NCI-H2227 treated with DMSO at 0.1 percent for 48 hours (cell line): ENCODE results near the gene MARCO.

Experiments
- DNase-seq: peaks from one replicate; lab custom pipeline; 2025; lab: John Stamatoyannopoulos, UW

The MARCO gene, protein sequence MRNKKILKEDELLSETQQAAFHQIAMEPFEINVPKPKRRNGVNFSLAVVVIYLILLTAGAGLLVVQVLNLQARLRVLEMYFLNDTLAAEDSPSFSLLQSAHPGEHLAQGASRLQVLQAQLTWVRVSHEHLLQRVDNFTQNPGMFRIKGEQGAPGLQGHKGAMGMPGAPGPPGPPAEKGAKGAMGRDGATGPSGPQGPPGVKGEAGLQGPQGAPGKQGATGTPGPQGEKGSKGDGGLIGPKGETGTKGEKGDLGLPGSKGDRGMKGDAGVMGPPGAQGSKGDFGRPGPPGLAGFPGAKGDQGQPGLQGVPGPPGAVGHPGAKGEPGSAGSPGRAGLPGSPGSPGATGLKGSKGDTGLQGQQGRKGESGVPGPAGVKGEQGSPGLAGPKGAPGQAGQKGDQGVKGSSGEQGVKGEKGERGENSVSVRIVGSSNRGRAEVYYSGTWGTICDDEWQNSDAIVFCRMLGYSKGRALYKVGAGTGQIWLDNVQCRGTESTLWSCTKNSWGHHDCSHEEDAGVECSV

DNA sequence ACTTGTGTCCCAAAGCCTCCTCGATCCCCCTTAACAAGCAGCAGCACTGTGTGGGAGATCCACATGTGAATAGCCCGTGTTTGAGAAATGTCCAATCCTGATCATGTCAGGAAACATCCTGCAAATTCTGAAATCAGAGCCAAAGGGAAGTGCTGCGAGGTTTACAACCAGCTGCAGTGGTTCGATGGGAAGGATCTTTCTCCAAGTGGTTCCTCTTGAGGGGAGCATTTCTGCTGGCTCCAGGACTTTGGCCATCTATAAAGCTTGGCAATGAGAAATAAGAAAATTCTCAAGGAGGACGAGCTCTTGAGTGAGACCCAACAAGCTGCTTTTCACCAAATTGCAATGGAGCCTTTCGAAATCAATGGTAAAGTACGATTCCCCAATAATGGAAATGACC is at the start of gene MARCO:
Gene MARCO (plus strand): TSS at position 164 of the 400 bp plus-strand sequence. CDS start 107 bp downstream, at position 271.
- no peak for DNase-seq

GRCh38 chr2:118893100-118893499 is 48.9 kb upstream of the MARCO start:
- DNase-seq, result no peak

DNA sequence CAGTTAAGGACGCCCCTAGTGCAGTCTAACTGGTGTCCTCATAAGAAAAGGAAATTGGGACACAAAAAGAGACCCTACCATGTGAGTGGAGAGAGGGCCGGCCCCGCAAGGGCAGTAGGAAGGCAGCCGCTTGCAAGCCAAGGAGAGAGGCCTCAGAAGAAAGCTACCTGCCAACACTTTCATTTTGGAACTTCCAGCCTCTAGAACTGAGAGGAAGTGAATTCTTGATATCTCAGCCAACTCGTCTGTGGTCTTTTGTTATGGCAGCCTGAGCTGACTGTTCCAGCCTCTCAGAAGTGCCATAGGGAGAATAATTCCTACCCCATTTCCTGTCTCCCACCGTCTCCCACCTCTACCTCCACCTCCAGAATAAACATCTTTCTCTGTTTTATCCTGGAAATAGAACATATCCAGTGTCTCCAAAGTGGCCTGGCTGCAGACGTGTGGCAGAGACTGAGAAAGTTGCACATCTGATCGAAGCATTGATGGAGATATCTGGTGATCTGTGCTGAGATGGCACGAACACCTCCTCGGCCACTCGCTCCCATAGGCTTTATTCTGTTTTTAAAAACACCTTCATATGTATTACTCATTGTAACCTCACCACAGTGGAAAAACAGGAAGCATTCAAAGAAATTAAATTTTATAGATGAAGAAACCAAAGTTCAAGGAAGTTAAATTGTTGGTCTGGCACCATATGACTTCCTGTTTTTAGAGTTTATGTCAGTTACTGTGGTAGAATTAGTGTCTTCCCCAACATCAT is 39.5 kb upstream of the MARCO start:
- no peak for DNase-seq

DNA sequence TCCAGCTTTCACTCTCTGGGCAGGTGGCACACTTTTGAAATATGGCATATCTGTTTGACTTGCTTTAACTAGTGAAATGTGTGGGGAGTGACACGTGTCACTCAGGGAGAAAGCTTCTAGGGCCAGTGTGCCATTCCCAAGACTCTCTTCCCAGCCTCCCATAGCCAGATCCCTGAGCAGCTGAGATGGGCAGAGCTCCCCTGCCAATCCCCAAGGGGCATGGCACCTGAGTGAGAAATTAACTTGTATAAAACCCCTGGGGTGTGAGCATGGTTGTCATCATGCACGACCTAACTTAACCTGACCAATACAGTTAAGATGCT is 39.0 kb upstream of the MARCO start:
- DNase-seq, result no peak

DNA sequence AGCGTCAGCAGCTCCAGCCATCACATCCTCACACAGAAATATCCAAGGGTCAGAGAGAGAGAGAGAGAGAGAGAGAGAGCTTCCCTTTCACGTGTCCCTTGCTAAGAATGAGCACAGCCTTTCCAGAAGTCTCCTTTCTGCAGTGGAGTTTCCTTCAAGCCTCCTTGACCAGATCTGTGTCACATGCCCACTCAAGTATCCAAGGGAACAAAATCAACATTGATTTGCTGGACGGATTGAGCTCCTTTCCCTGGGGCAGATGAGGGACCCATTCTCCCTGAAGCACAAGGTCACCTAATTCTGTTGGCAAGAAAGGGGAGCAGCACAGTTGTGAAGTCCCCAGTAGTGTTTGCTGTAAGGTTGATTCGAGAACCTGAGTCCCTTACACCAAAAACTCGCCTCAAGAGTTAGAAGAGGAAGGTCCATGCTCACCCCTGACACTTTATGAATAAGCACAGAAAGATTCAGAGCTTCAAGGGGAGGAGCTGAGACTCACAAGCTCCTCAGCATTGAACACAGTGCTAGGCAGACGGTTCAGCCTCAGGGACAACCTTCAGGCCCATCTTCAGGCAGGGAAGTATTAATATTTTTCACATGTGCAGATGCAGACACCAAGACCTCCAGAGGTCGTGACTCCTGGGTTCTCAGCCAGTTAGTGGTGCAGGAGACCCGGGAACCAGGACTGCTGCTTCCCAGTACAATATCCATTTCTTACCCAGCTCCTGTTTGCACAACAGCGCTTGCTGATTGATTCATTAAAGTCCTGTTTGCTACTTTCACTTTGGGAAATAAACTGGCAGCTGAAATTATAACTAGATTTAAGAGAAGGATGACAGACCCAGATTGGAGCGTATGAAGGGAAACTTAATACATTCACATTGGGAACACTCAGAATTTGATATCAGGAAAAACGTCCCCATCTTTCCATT is 38.2 kb upstream of the MARCO start:
- no peak for DNase-seq

DNA sequence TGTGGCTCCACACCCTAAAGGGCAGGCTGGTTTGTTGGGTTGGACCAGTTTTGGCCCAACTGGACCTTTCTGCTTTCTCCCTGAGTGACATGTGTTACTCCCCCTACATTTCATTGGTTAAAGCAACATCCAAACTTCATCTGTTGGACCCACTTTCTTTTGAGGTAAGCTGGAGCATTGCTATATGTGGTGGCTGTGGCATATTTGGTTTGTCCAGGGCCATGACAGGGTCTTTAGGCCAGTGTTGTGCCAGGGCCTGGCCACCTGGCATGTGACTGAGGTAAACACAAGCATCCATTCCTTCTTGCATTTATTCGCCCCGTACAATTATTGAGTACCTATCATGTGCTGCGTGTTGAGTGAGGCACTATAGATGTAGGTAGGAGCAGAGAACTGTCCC is 36.8 kb upstream of the MARCO start:
- no peak for DNase-seq

DNA sequence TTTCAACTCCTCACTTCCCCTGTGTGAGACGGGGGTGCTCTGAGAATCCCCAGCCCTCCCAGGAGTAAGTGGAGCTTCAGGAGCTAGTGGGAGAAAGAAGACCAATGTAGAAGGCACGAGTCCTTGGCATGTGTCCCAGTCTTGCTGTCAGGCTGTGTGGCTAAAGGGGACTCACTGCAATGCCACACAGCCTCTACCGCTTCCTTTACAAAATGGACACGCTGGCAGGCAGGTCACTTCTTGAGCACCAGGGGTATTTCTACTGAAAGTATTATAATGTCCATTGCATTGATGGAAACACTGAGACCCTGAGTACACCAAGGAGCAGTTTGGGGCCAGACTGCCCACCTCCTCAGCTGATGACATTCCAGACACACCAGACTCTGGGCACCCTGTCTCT is 35.8 kb upstream of the MARCO start:
- no peak for DNase-seq

GRCh38 chr2:118907759-118908158 is 34.2 kb upstream of the MARCO start:
- DNase-seq, result no peak

DNA sequence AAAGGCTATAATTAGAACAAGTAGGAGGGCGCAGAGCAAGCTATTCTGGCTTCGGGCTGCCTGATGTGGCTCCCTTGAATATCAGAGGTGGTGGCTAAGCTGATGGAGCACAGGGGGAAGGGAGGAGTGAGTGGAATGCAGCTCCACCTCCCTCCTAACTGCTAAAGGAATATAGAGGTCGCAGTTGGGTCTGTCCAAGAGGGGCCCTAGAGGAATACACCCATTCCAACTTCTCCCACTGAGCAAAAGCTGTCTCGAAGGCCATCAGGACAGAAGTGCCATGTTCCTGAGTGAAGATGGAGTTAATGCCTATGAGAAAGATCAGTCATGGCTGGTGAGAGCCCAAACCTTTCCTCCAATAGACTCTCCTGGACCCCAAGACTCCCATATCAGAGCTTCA is 32.8 kb upstream of the MARCO start:
- DNase-seq, result no peak

DNA sequence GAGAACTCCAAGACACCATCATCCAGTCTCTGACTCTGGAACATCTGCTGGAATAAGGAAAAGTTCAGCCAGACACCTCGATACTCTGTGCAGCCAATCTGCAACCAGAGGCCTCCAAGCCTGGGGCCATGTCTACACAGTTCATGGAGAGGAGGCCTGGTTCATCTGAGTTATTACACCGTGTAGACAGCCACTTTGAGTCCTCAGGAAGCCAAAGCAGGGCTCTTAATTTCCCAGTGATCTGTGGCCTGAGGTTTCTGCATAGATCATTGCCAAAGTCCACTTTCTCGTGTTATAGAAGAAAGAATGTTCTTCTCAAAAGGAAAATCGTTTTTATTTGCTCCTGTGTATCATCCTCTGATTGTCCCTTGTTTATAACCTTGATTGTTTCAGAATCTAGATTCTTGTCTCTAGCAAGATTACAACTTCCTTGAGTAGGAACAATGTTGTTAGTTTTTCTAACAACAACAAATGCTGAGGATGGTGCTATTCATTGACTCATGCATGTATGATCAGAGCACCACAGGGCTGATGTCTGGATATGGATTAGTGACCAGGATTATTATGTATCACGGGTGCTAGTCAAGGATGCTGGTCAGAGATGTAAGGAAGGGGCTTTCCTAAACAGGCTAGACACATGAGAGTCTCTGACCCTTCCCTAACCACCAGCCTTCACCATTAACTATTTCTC is 30.7 kb upstream of the MARCO start:
- no peak for DNase-seq

GRCh38 chr2:118911936-118912335 is 30.1 kb upstream of the MARCO start:
- DNase-seq, result no peak

DNA sequence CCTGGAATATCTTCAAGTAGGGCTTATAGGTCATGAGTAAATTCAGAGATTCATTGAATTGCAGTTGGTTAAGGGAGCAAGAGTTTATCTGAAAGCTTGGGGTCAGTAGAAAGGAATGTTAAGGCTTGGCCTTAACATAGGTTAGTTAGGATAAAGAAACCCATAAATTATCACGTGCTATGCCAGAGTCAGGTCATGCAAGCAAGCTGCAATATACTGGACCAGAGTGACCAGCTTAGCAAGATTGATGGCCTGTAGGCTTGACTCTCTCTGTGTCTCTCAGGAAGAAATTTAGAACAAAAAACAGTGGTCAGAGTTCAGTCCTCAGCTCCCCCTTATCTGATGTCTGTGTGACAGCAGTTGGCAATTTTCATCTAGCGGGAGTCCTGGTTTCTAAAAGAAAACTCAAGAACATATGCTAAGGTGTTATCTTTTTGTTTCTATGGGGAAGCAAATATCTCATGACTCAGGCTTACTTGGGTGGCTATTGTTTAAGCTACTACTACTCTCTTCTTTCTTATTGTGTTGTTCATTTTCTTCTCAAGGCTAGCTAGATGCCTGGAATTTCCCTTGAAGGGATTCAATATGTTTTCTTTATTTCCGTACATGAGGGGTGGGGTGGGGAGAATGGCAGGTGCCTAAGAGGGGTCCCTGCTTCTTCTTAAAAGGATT is 28.7 kb upstream of the MARCO start:
- no peak for DNase-seq

DNA sequence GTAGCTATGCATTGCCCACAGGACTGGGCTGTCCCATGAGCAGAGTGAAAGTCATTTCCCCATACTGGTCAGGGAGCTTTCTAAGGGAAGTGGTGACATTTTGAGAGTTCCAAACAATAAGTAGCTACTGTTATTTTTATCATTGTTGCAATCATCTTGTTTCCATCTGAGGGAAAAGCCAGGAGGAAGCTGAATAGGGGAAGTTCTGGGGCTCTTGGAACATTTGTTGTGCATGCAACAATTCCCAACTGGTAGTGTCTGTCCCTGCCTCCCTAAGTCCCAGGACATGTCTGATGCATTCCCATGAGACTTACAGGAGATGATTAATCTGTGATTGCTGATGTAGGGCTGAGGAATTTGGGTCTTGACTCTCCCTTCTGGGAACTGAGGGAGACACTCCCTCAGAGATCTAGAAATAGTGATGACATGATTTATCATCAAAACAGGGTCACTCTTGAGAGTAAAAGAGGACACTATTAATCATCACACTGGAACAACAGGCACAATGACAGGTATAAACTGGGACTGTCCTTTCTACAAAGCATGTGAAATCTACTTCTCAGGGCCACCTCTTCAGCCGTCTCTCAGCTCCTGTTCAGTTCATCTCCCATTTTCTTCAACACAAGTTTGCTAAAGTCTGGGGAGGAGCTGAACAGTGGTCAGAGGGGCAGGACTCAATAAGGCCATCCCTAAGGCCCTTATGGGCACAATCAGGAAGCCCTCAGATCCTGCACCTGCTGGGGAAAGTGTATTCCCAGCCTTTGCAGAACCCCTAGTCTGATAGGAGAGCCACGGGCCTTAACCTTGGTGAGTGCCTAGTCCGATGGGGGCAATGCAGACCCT is 28.0 kb upstream of the MARCO start:
- DNase-seq, result no peak

DNA sequence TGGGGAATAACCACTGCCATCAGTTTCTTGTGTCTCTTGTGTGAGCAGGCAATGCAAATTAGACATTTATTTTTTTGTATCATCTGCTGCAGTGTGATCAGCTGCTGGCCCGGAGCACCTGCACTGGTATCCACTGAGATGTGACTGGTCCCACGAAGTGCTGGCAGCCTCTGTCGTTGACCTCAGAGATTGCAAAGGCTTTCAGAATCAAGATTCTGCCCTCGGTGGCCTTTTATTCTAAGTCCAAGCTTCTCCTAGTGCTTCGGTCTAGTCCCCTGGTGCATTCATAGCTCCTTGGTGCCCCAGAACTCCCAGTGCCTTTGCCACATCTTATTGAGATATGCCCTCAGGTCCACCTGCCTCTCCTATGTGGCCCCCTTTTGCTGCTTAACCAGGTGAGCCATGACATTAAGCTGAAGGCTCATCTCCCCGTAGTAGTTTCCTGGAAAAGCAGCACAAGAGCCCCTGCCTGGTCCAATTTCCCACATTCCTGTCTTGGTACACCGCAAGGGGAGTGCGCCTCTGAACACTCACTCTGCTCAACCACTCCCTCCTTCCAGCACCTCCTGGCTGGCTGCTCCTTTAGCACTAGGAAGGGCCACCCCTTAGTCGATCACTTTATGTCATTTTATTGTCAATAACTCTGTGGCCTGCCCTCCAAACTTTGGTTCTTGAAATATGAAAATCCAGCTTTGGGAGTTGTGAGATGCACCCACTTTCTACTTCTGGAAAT is 27.1 kb upstream of the MARCO start:
- no peak for DNase-seq

DNA sequence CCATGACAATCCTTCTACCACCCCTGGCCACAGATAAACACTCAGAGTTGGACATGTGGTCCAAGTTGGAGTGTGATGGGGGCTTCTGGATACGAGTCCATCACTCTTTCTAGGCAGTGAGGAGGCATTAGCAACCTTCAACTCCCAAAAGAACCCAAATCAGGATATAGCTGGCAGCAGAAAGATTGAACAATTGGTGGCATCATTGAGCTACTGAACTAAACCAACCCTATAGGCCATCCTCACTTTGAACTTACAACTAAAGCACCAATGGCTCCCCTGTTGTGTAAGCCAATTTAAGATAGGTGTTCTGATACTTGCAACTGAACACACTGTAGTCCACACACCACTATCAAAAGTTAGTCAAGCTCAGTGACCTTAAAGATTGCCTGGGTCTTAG is 24.0 kb upstream of the MARCO start:
- no peak for DNase-seq

GRCh38 chr2:118921646-118922045 is 20.3 kb upstream of the MARCO start:
- DNase-seq, result no peak

DNA sequence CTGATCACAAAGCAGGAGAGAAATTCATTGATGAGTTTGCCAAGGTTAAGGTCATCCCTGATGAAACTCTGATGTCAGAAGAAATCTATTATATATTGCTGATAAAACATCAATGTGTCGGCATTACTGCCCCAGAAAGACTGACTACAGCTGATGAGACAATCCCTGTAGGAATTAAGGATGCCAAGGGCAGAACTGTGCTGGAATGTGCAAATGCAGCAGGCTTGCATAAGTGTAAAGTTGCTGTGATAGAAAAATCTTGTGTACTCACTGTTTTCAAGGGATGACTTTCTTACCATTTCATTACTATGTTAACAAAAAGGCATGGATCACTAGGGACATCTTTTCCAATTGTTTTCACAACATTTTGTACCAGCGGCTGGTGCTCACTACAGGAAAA is 19.7 kb upstream of the MARCO start:
- DNase-seq, result no peak

- no peak for DNase-seq
These were observed 18.6 kb upstream of the MARCO start for GRCh38 chr2:118923371-118923770.

- no peak for DNase-seq
These were observed 16.5 kb upstream of the MARCO start for GRCh38 chr2:118925476-118925875.
